Measurements from ENCODE around the gene RAB9A. TPM values are rescaled to one million over a fixed set of nuclear protein-coding genes. Genes with fewer than 3 reads are reported as not detected.
"Not testable (repeated sequence)": the region's sequence is repeated elsewhere in the genome, so short reads cannot be mapped to it uniquely, and the experiment has no call there.

Gene RAB9A
- total RNA-seq: 27.2 TPM

GRCh38 chrX:13688958-13689740 lies at the start of gene RAB9A:
TSS of gene RAB9A (plus strand) at chrX:13689128. CDS start at chrX:13708747, 19,619 bp downstream.
- intact Hi-C loops (cut with DNase I): no loop called here
- ATAC-seq (peak; percentile 99), DNase-seq (ENCODE audit: low spot score) (peak; percentile 94)

- ATAC-seq; DNase-seq (ENCODE audit: low spot score); intact Hi-C loops (cut with DNase I): not testable (repeated sequence)
Observed at GRCh38 chrX:13641684-13642083, 47.2 kb upstream of the RAB9A start.

GRCh38 chrX:13645464-13646153 lies 43.3 kb upstream of the RAB9A start:
- no peak for ATAC-seq
- intact Hi-C loops (cut with DNase I): no loop called here
- DNase-seq (ENCODE audit: low spot score): no peak

- ATAC-seq (peak; percentile 74), DNase-seq (ENCODE audit: low spot score) (peak; percentile 78)
- intact Hi-C loops (cut with DNase I): no loop called here
Observed at GRCh38 chrX:13646154-13646549, 42.8 kb upstream of the RAB9A start.

- no peak for DNase-seq (ENCODE audit: low spot score)
- intact Hi-C loops (cut with DNase I): no loop called here
Observed at GRCh38 chrX:13647709-13648212, 41.2 kb upstream of the RAB9A start.

GRCh38 chrX:13648336-13648735 lies 40.6 kb upstream of the RAB9A start:
- ATAC-seq; intact Hi-C loops (cut with DNase I); DNase-seq (ENCODE audit: low spot score): not testable (repeated sequence)

More at GRCh38 chrX:13647709-13648212, 41.2 kb upstream of the RAB9A start:
- ATAC-seq: no peak

GRCh38 chrX:13649838-13650237 lies 39.1 kb upstream of the RAB9A start:
- DNase-seq (ENCODE audit: low spot score) (no peak), ATAC-seq (no peak)
- intact Hi-C loops (cut with DNase I): no loop called here

- intact Hi-C loops (cut with DNase I): no loop called here
- no peak for DNase-seq (ENCODE audit: low spot score)
- ATAC-seq: no peak
Observed at GRCh38 chrX:13650318-13650717, 38.6 kb upstream of the RAB9A start.

GRCh38 chrX:13651150-13651549 lies 37.8 kb upstream of the RAB9A start:
- DNase-seq (ENCODE audit: low spot score) (no peak), ATAC-seq (no peak)
- intact Hi-C loops (cut with DNase I): no loop called here

- DNase-seq (ENCODE audit: low spot score) (no peak), ATAC-seq (no peak)
- intact Hi-C loops (cut with DNase I): no loop called here
Observed at GRCh38 chrX:13652287-13652793, 36.6 kb upstream of the RAB9A start.

GRCh38 chrX:13652850-13653693 lies 35.9 kb upstream of the RAB9A start, which contains the start of gene TCEANC:
TSS of gene TCEANC (plus strand) at chrX:13653141. CDS start at chrX:13662509, 9,368 bp downstream.
- intact Hi-C loops (cut with DNase I): no loop called here
- ATAC-seq: peak; percentile 100

GRCh38 chrX:13654116-13654515 lies 34.8 kb upstream of the RAB9A start:
- ATAC-seq: no peak
- no peak for DNase-seq (ENCODE audit: low spot score)
- intact Hi-C loops (cut with DNase I): no loop called here

More at GRCh38 chrX:13652850-13653693, 35.9 kb upstream of the RAB9A start, which contains the start of gene TCEANC:
- DNase-seq (ENCODE audit: low spot score): peak; percentile 99

GRCh38 chrX:13655674-13656073 lies 33.3 kb upstream of the RAB9A start:
- ATAC-seq (no peak), DNase-seq (ENCODE audit: low spot score) (no peak)
- intact Hi-C loops (cut with DNase I): no loop called here

GRCh38 chrX:13658602-13659001 lies 30.3 kb upstream of the RAB9A start:
- DNase-seq (ENCODE audit: low spot score) (no peak), ATAC-seq (peak; percentile 46)
- intact Hi-C loops (cut with DNase I): no loop called here

- intact Hi-C loops (cut with DNase I): no loop called here
- DNase-seq (ENCODE audit: low spot score) (no peak), ATAC-seq (no peak)
Observed at GRCh38 chrX:13659063-13659462, 29.9 kb upstream of the RAB9A start.

GRCh38 chrX:13661735-13662288 lies 27.1 kb upstream of the RAB9A start:
- no peak for DNase-seq (ENCODE audit: low spot score)
- intact Hi-C loops (cut with DNase I): loop anchor here (5.0 kb wide), 1 partner anchor 370 kb away; no protein-coding TSS in a partner anchor
- ATAC-seq: peak; percentile 23

- peak; percentile 84 for ATAC-seq
- intact Hi-C loops (cut with DNase I): loop anchor here (5.0 kb wide), 1 partner anchor 370 kb away; no protein-coding TSS in a partner anchor
- DNase-seq (ENCODE audit: low spot score): no peak
Observed at GRCh38 chrX:13662355-13662791, 26.6 kb upstream of the RAB9A start.

GRCh38 chrX:13664020-13664419 lies 24.9 kb upstream of the RAB9A start:
- intact Hi-C loops (cut with DNase I): loop anchor here (5.0 kb wide), 1 partner anchor 368 kb away; no protein-coding TSS in a partner anchor
- ATAC-seq: no peak
- no peak for DNase-seq (ENCODE audit: low spot score)

Data from sciatic nerve (tissue), 2 donors.